ENCODE measurements around the gene PIK3C2A.
"Not testable (repeated sequence)": the region's sequence is repeated elsewhere in the genome, so short reads cannot be mapped to it uniquely, and the experiment has no call there.

- TF ChIP-seq EZH2 (IDR thresholded peaks at IDR 0.05; ENCODE audit: borderline replicate concordance, low read length); CTCF (conservative IDR thresholded peaks at IDR 0.05 in 1 of 2, IDR thresholded peaks at IDR 0.05 in 1 of 2; ENCODE audit: extremely low read depth in 1 of 2, insufficient read depth in 1 of 2, low read depth in 1 of 2, low read length in 2 of 2): not testable (repeated sequence)
Observed at GRCh38 chr11:17242954-17243353, 35.2 kb upstream of the PIK3C2A start.
